HG02763 (cell line): ENCODE results near the gene SOAT2.

Experiments used
- ATAC-seq: cut with Tn5 transposase; IDR thresholded peaks from one replicate; pipeline ENCODE4 v1.9.1; 2021; ENCODE audit warnings: mild to moderate bottlenecking, moderate library complexity; ENCODE audit not compliant: unreplicated experiment

Gene SOAT2, protein sequence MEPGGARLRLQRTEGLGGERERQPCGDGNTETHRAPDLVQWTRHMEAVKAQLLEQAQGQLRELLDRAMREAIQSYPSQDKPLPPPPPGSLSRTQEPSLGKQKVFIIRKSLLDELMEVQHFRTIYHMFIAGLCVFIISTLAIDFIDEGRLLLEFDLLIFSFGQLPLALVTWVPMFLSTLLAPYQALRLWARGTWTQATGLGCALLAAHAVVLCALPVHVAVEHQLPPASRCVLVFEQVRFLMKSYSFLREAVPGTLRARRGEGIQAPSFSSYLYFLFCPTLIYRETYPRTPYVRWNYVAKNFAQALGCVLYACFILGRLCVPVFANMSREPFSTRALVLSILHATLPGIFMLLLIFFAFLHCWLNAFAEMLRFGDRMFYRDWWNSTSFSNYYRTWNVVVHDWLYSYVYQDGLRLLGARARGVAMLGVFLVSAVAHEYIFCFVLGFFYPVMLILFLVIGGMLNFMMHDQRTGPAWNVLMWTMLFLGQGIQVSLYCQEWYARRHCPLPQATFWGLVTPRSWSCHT

GRCh38 chr12:53102883-53103807 lies at the start of gene SOAT2:
Gene SOAT2, plus strand, starts transcription at chr12:53103486. Its CDS starts 92 bp downstream, at chr12:53103578.
- ATAC-seq: peak; percentile 42

- ATAC-seq: peak; percentile 92
These were observed 49.0 kb upstream of the SOAT2 start for GRCh38 chr12:53054112-53054878.

GRCh38 chr12:53055471-53056266 lies 47.6 kb upstream of the SOAT2 start:
- ATAC-seq: no peak

DNA sequence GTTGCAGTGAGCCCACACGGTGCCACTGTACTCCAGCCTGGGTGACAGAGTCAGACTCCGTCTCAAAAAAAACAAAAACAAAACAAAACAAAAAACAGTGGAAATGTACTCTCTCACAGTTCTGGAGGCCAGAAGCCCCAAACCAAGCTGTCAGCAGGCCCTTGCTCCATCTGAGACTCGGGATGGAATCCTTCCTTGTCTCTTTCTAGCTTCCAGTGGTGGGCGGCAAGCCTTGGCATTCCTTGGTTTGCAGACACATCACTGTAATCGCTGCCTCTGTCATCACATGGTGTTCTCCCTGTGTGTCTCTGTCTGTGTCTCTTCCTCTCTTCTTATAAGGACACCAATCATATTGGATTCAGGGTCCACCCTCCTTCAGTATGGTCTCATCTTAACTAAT lies 47.0 kb upstream of the SOAT2 start:
- ATAC-seq: no peak

DNA sequence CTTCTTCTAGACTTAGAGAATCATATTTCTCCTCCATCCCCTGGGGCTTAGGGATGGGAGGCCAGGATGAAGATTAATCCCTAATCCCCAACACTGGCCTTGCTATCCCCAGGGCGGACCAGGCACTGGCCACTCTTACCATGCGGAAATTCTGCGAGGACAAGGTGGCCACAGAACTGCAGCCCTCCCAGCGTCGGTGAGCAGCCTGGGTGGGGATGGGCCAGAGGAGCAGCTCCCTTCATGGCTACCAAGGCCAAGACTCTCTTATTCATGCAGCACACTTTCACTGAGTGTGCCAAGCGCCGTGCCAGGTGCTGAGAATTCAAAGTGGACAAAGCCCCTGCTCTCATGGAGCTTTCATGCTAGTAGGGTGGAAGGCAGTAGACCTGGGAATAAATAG lies 46.4 kb upstream of the SOAT2 start:
- ATAC-seq: no peak

DNA sequence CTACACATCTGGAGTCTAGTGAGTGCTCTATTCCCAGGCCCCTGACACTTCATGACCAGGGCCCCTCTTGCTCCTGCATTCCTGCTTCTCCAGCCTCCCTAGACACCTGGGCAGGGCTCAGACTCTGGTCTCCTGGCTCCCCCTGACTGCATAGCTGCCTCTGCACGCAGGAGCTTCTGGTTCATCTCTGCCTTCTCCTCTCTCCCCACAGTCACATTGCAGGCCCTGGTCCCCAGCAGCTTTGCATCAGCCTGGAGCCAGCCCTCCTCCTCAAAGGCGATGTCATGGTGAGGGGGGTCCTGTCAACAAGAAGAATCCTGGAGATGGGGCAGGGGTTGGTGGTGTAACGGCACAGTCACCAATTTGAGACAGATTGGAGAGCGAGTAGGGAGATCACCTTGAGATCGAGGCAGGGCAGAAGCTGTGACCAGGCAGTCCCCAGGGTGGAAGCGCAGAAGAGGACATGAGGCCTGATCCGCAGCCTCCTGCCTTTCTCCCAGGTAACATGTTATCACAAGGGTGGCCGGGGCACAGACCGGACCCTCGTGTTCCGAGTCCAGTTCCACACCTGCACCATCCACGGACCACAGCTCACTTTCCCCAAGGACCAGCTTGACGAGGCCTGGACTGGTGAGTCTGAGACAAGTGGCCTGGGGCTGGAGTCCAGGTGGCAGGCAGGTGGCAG lies 45.3 kb upstream of the SOAT2 start:
- ATAC-seq: no peak

GRCh38 chr12:53058674-53059433 lies 44.4 kb upstream of the SOAT2 start:
- ATAC-seq: no peak

GRCh38 chr12:53059434-53060063 lies 43.7 kb upstream of the SOAT2 start:
- ATAC-seq: no peak

DNA sequence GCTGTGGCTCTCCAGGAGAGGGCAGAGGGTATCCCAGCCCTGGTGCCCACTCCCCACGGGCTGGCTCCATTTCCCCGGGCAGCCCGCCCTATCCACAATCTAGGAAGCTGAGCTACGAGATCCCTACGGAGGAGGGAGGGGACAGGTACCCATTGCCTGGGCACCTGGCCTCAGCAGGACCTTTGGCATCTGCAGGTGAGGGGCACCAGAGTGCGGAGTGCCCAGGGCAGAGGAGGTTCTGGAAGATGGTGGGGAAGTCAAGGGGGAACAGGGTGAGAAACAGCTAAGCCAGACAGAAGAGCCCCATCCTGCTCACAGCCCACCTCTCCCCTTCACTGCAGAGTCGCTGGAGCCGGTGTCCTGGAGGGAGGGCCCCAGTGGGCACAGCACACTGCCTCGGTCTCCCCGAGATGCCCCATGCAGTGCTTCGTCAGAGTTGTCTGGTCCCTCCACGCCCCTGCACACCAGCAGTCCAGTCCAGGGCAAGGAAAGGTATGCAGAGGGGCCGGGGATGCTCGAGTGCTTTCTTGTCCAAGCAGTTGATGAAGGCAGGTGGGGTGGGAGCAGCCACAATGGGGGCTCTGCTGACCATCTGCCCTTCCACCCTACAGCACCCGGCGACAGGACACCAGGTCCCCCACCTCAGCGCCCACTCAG lies 43.1 kb upstream of the SOAT2 start:
- ATAC-seq: no peak

GRCh38 chr12:53060721-53061276 lies 42.5 kb upstream of the SOAT2 start:
- no peak for ATAC-seq

DNA sequence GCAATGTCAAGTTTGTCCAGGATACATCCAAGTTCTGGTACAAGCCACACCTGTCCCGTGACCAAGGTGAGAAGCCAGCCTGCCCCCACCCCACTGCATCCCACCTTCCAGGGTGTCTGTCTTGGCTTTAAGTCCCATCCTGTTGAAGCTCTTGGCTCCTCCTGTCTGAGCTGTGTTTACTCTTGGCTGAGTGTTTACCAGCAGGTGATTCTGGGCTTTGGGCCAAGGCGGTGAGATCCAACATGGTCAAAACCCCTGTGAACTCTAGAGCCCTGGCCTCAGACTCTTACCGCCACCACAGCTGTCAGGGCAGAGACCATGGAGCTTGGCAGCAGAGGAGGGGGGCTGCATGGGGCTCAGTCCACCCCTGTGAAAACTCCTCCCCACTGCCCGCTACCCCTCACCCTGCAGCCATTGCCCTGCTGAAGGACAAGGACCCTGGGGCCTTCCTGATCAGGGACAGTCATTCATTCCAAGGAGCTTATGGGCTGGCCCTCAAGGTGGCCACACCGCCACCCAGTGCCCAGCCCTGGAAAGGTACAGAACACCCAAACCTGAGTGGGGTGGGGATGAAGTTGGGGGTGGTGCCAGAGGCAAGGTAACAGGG lies 41.8 kb upstream of the SOAT2 start:
- ATAC-seq: no peak

GRCh38 chr12:53062011-53062961 lies 41.0 kb upstream of the SOAT2 start:
- ATAC-seq: no peak

- no peak for ATAC-seq
These were observed 40.1 kb upstream of the SOAT2 start for GRCh38 chr12:53062977-53063707.

DNA sequence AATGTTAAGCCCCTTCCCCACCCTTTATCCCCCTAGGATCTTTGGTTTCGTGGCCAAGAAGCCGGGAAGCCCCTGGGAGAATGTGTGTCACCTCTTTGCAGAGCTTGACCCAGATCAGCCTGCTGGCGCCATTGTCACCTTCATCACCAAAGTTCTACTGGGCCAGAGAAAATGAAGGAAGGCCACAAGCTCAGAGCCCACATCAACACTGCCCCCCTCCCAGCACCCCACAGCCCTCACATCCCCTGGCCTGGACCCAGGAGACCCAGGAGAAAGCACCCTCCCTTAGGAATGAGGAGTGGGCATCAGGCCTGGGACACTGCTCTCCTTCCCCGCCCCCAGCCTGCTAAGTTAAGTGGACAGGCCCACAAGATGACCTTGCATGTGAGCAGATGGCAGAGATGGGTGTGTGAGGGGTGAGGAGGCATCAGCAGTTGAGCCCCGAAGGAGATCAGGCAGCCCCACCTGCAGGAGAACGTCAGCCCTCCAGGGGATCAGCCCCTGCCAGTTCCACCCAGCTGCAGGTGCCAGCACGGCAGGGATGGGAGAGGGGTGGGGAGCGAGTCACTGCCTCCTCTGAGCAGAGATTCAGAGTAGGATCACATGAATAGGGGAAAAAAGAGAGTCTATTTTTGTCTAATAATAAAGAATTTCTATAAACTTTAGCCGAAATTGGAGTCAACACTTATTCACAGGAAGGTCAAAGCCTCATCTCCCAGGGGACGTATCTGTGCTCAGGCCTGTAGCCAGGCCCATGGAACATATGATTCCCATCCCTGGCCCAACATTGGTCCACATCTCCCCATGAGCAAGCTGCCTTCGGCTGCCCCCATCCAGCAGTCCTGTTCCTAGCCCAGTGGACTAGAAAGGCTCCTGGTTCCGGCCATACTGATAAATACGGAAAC lies 39.3 kb upstream of the SOAT2 start:
- ATAC-seq: no peak
